BJ (cell line): ENCODE data around the gene NFASC. TPM values are rescaled to one million over a fixed set of nuclear protein-coding genes. Genes with fewer than 3 reads are reported as not detected.

ENCODE experiments used
- CTCF ChIA-PET: fragments of 350-600 bp; formaldehyde crosslinking; extraction: SDS; loops from one replicate; lab custom pipeline; 2021; ENCODE audit warnings: antibody characterized with exemption, inconsistent platforms; lab: Yijun Ruan, JAX
- POLR2A ChIA-PET: fragments of 300-600 bp; sonication (Branson Sonifier 250); formaldehyde crosslinking; extraction: SDS; loops from one replicate; lab custom pipeline; 2021; ENCODE audit warnings: antibody characterized with exemption; lab: Charles Lee
- DNase-seq: peaks from one replicate; pipeline ENCODE4 v3.0.0-alpha.2; 2011; ENCODE audit warnings: low read depth
- H3K27me3 ChIP-seq: 2 replicates; pipeline ENCODE4 v1.6.0; 2011; ENCODE audit warnings: low read length; ENCODE audit not compliant: control insufficient read depth, insufficient read depth
- H3K36me3 ChIP-seq: 2 replicates; pipeline ENCODE4 v1.5.1; 2011; ENCODE audit warnings: low read length; ENCODE audit not compliant: control insufficient read depth, insufficient read depth
- H3K4me3 ChIP-seq: 2 replicates; pipeline ENCODE4 v1.5.1; 2011; ENCODE audit warnings: low read depth, mild to moderate bottlenecking, control low read depth, low read length
- polyA plus RNA-seq: library from polyadenylated mRNA; depleted of rRNA; stranded (reverse); fragments of >200 nt; gene quantifications from 2 replicates; pipeline ENCODE4 v1.2.3, GENCODE V29; 2011
- TF ChIP-seq, protein P1 (sequence below): IDR thresholded peaks from 2 replicates; pipeline ENCODE4 v1.5.1; 2011; ENCODE audit warnings: low read depth, mild to moderate bottlenecking, control low read depth, inconsistent platforms, low read length, moderate library complexity; ENCODE audit not compliant: insufficient read depth

Gene NFASC
- polyA plus RNA-seq, 1 experiment = 10.9 TPM

DNA sequence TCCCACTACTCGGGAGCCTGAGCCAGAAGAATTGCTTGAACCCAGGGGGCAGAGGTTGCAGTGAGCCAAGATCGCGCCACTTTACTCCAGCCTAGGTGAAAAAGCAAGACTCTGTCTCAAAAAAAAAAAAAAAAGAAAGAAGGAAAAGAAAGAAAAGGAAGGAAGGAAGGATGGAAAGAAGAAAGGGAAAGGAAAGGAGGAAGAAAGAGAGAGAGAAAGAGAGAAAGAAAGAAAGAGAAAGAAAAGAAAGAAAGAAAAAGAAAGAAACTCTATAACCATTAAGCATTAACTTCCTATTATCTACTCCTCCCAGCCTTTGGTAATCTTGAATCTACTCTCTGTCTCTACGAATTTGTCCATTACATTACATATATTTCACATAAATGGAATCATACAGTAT is 6.9 kb upstream of the NFASC start:
- ChIA-PET CTCF (no interaction called here), POLR2A (no interaction called here)
- Histone ChIP-seq H3K27me3 (no peaks in the 10 kb centered on the region), H3K4me3 (no peak overlapping the region), H3K36me3 (no peaks in the 10 kb centered on the region)
- TF ChIP-seq, protein P1, sequence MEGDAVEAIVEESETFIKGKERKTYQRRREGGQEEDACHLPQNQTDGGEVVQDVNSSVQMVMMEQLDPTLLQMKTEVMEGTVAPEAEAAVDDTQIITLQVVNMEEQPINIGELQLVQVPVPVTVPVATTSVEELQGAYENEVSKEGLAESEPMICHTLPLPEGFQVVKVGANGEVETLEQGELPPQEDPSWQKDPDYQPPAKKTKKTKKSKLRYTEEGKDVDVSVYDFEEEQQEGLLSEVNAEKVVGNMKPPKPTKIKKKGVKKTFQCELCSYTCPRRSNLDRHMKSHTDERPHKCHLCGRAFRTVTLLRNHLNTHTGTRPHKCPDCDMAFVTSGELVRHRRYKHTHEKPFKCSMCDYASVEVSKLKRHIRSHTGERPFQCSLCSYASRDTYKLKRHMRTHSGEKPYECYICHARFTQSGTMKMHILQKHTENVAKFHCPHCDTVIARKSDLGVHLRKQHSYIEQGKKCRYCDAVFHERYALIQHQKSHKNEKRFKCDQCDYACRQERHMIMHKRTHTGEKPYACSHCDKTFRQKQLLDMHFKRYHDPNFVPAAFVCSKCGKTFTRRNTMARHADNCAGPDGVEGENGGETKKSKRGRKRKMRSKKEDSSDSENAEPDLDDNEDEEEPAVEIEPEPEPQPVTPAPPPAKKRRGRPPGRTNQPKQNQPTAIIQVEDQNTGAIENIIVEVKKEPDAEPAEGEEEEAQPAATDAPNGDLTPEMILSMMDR = no peak
- DNase-seq = no peak

DNA sequence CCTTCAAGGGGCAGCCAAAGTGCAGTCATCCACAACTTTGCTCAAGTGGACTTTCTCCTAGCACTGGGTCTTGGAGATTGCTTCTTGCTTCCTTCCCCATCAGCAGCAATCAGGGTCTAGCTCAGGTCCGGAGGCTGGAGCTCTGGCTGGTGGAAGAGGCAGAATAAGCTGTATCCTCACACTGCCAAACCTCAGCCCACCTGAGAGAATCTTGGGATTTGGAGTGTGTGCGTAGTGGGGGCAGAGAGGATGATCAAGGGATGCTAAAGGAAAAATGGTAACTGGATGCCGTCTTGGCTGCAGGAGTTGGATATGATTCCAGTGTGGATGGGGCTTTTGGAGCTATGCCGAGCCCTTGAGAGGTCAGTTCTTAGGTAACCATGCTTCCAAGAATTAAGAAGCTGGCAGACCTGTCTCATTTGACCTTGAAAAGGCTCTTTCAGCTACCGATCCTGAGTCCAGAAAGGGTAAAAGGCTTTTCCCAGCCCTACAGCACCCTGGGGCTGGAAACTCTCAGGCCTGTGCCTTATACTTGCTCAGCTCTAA is 4.5 kb upstream of the NFASC start:
- DNase-seq = no peak
- no peaks in the 10 kb centered on the region for H3K36me3 ChIP-seq
- ChIA-PET POLR2A (no interaction called here), CTCF (interaction anchor here (0.6 to 1.2 kb wide), 3 partner anchors 30 to 59 kb away, joined by 3 to 4 read pairs (median 3); no protein-coding TSS in a partner anchor)
- no peak overlapping the region for H3K4me3 ChIP-seq
- H3K27me3 ChIP-seq = no peaks in the 10 kb centered on the region
- TF ChIP-seq, protein P1 = no peak

- DNase-seq = no peak
- TF ChIP-seq, protein P1 = no peak
- no peaks in the 10 kb centered on the region for H3K27me3 ChIP-seq
- no peaks in the 10 kb centered on the region for H3K36me3 ChIP-seq
- POLR2A ChIA-PET = no interaction called here
- CTCF ChIA-PET = interaction anchor here (1.0 kb wide), 1 partner anchor 12 kb away, joined by 3 read pairs; no protein-coding TSS in a partner anchor
- no peak overlapping the region for H3K4me3 ChIP-seq
These were observed 3.5 kb upstream of the NFASC start for GRCh38 chr1:204867203-204867602.

GRCh38 chr1:204867666-204868339 is 2.9 kb upstream of the NFASC start:
- H3K4me3 ChIP-seq = no peak overlapping the region
- TF ChIP-seq, protein P1 = no peak
- H3K36me3 ChIP-seq = no peaks in the 10 kb centered on the region
- ChIA-PET CTCF (interaction anchor here (0.7 to 1.0 kb wide), 2 partner anchors 12 to 61 kb away, joined by 3 to 4 read pairs; no protein-coding TSS in a partner anchor), POLR2A (no interaction called here)
- DNase-seq = no peak
- H3K27me3 ChIP-seq = no peaks in the 10 kb centered on the region

DNA sequence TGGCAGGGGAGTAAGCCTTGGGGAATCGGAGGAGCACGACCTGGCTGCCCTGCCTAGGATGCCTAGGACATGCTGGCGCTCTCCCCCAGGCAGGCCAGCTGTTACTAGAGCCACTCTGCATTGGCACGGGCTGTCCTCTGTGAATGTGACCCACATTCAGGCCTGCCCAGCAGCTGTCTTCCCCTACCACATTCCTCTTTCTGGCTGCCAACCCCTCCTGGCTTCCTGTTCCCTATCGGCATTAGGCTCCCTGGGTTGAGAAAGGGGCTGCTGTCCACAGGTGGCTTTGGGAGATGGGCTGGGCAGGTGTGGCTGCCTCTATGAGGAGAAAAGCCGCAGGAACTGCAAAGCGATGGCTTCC is 2.3 kb upstream of the NFASC start:
- TF ChIP-seq, protein P1 = no peak
- no peaks in the 10 kb centered on the region for H3K36me3 ChIP-seq
- POLR2A ChIA-PET = no interaction called here
- CTCF ChIA-PET = interaction anchor here (0.7 to 1.0 kb wide), 2 partner anchors 13 to 61 kb away, joined by 3 to 4 read pairs; no protein-coding TSS in a partner anchor
- H3K4me3 ChIP-seq = no peak overlapping the region
- H3K27me3 ChIP-seq = no peaks in the 10 kb centered on the region
- no peak for DNase-seq
